ENCODE measurements around the gene PRKAR2B.

DNA sequence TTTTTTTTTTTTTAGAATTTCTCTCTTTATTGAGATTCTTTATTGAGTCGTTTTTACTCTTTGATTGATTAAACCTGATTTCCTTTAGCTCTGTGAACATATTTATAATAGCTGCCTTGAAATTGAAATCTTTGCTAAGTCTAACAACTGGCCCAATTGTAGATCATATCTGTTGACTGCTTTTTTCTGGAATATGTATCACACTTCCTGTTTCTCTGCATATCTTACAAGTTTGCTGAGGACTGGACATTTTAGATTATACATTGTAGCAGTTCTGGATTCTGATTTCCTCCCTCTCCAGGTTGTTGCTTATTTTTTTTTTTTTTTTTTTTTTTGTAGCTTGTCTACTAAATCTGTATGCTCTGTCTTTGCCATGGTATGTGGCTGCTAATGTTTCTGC is 56.3 kb downstream of the PRKAR2B start:
- TF ChIP-seq, protein P1, sequence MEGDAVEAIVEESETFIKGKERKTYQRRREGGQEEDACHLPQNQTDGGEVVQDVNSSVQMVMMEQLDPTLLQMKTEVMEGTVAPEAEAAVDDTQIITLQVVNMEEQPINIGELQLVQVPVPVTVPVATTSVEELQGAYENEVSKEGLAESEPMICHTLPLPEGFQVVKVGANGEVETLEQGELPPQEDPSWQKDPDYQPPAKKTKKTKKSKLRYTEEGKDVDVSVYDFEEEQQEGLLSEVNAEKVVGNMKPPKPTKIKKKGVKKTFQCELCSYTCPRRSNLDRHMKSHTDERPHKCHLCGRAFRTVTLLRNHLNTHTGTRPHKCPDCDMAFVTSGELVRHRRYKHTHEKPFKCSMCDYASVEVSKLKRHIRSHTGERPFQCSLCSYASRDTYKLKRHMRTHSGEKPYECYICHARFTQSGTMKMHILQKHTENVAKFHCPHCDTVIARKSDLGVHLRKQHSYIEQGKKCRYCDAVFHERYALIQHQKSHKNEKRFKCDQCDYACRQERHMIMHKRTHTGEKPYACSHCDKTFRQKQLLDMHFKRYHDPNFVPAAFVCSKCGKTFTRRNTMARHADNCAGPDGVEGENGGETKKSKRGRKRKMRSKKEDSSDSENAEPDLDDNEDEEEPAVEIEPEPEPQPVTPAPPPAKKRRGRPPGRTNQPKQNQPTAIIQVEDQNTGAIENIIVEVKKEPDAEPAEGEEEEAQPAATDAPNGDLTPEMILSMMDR (IDR thresholded peaks at IDR 0.05 in 8 of 11, conservative IDR thresholded peaks at IDR 0.05 in 3 of 11): no peak
- TF ChIP-seq POLR2A (IDR thresholded peaks at IDR 0.05) (no peak), POLR2AphosphoS5 (IDR thresholded peaks at IDR 0.05) (no peak)

Measured in spleen (tissue), 7 donors.